Prostate gland (tissue), 2 donors: ENCODE results near the gene FRMPD4.

ENCODE experiments used
- CTCF ChIP-seq, 4 experiments: fragments of 200-600 bp in 2 of 4; fragments of 450-650 bp in 2 of 4; sonication (generic) in 2 of 4; IDR thresholded peaks; 1 replicate in 3 of 4; 2 replicates in 1 of 4; pipeline ENCODE4 v1.5.1; 2016 to 2019; ENCODE audit warnings: antibody characterized with exemption in 4 of 4, mild to moderate bottlenecking in 2 of 4, moderate library complexity in 2 of 4
- POLR2A ChIP-seq: fragments of 450-650 bp; IDR thresholded peaks from one replicate; pipeline ENCODE4 v1.6.1; 2016; ENCODE audit warnings: antibody characterized with exemption, mild to moderate bottlenecking

- TF ChIP-seq CTCF (IDR thresholded peaks at IDR 0.05) (no peak), POLR2A (no peak)
Measured at GRCh38 chrX:12162420-12162819, 24.1 kb downstream of the FRMPD4 start.
